Panc1 (cell line): ENCODE measurements around the gene GARIN1A.
"Not testable (repeated sequence)": the region's sequence is repeated elsewhere in the genome, so short reads cannot be mapped to it uniquely, and the experiment has no call there.

Experiments used
- POLR2AphosphoS5 ChIP-seq: IDR thresholded peaks from 2 replicates; pipeline ENCODE4 v1.6.1; 2012; ENCODE audit warnings: mild to moderate bottlenecking, low read depth, low read length, moderate library complexity
- SIN3A ChIP-seq: IDR thresholded peaks from 2 replicates; pipeline ENCODE4 v1.6.1; 2012; ENCODE audit warnings: low read depth, mild to moderate bottlenecking, low read length, moderate library complexity, borderline replicate concordance; ENCODE audit not compliant: insufficient read depth
- TCF7L2 ChIP-seq: IDR thresholded peaks from 2 replicates; pipeline ENCODE4 v1.6.1; 2011; ENCODE audit warnings: mild to moderate bottlenecking, low read depth, low read length, inconsistent platforms
- TF ChIP-seq, protein P1 (sequence below): fragments of 450-650 bp; IDR thresholded peaks from 2 replicates; pipeline ENCODE4 v1.5.1; 2017; ENCODE audit warnings: mild to moderate bottlenecking
- TF ChIP-seq, protein P2 (sequence below), 2 experiments: IDR thresholded peaks; 2 replicates each; pipeline ENCODE4 v1.6.1; 2011 to 2012; ENCODE audit warnings: low read depth in 2 of 2, control low read depth in 1 of 2, low read length in 1 of 2, mild to moderate bottlenecking in 1 of 2, moderate library complexity in 1 of 2; ENCODE audit not compliant: insufficient read depth in 1 of 2

DNA sequence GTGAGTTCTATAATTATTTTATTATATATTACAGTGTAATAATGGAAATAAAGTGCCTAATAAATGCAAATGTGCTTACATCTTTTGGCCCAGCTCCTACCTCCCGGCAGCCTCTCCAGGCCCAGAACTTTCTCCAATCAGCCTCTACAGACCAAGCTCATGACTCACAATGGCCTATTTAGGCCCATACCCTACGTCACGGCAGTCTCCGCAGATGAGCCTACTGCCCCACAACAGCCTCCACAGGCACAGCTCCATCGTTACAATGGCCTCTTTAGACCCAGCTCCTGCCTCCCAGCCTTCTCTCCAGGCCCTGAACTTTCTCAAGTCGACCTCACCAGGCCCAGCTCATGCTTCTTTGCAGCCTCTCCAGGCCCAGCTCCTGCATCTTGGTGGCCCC lies 21.0 kb upstream of the GARIN1A start:
- TF ChIP-seq, protein P1, sequence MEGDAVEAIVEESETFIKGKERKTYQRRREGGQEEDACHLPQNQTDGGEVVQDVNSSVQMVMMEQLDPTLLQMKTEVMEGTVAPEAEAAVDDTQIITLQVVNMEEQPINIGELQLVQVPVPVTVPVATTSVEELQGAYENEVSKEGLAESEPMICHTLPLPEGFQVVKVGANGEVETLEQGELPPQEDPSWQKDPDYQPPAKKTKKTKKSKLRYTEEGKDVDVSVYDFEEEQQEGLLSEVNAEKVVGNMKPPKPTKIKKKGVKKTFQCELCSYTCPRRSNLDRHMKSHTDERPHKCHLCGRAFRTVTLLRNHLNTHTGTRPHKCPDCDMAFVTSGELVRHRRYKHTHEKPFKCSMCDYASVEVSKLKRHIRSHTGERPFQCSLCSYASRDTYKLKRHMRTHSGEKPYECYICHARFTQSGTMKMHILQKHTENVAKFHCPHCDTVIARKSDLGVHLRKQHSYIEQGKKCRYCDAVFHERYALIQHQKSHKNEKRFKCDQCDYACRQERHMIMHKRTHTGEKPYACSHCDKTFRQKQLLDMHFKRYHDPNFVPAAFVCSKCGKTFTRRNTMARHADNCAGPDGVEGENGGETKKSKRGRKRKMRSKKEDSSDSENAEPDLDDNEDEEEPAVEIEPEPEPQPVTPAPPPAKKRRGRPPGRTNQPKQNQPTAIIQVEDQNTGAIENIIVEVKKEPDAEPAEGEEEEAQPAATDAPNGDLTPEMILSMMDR: not testable (repeated sequence)
- not testable (repeated sequence) for TF ChIP-seq SIN3A, POLR2AphosphoS5, TCF7L2
- TF ChIP-seq, protein P2, sequence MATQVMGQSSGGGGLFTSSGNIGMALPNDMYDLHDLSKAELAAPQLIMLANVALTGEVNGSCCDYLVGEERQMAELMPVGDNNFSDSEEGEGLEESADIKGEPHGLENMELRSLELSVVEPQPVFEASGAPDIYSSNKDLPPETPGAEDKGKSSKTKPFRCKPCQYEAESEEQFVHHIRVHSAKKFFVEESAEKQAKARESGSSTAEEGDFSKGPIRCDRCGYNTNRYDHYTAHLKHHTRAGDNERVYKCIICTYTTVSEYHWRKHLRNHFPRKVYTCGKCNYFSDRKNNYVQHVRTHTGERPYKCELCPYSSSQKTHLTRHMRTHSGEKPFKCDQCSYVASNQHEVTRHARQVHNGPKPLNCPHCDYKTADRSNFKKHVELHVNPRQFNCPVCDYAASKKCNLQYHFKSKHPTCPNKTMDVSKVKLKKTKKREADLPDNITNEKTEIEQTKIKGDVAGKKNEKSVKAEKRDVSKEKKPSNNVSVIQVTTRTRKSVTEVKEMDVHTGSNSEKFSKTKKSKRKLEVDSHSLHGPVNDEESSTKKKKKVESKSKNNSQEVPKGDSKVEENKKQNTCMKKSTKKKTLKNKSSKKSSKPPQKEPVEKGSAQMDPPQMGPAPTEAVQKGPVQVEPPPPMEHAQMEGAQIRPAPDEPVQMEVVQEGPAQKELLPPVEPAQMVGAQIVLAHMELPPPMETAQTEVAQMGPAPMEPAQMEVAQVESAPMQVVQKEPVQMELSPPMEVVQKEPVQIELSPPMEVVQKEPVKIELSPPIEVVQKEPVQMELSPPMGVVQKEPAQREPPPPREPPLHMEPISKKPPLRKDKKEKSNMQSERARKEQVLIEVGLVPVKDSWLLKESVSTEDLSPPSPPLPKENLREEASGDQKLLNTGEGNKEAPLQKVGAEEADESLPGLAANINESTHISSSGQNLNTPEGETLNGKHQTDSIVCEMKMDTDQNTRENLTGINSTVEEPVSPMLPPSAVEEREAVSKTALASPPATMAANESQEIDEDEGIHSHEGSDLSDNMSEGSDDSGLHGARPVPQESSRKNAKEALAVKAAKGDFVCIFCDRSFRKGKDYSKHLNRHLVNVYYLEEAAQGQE (IDR thresholded peaks at IDR 0.05; ENCODE audit: insufficient read depth in 1 of 2, low read depth in 2 of 2, low read length in 1 of 2): not testable (repeated sequence)
